Tibial artery (tissue), 4 donors: Measurements from ENCODE around the gene WDFY3.

Source experiments
- DNase-seq, 2 donors: peaks; one replicate each; pipeline ENCODE4 v3.0.0-alpha.2; 2019
- H3K27ac ChIP-seq, 2 donors: fragments of 200-600 bp; sonication (generic) in 1 of 2; 1 replicate in 1 of 2; 2 replicates in 1 of 2; pipeline ENCODE4 v1.5.1; 2018 to 2019; ENCODE audit warnings: mild to moderate bottlenecking in 1 of 2
- H3K27me3 ChIP-seq, 2 donors: fragments of 200-600 bp; sonication (generic) in 1 of 2; one replicate each; pipeline versions ENCODE4 v1.5.1 to v1.6.0; 2016 to 2019
- H3K36me3 ChIP-seq, 3 donors: fragments of 200-600 bp; sonication (generic) in 2 of 3; one replicate each; pipeline ENCODE4 v1.5.1; 2016 to 2019; ENCODE audit warnings: mild to moderate bottlenecking in 2 of 3
- H3K4me1 ChIP-seq, 4 donors: fragments of 200-600 bp; sonication (generic) in 2 of 4; 1 replicate in 3 of 4; 2 replicates in 1 of 4; pipeline ENCODE4 v1.5.1; 2016 to 2019
- H3K4me3 ChIP-seq, 2 donors: fragments of 200-600 bp; sonication (generic) in 1 of 2; 1 replicate in 1 of 2; 2 replicates in 1 of 2; pipeline ENCODE4 v1.5.1; 2018 to 2019; ENCODE audit warnings: mild to moderate bottlenecking in 2 of 2
- H3K9me3 ChIP-seq, 3 donors: fragments of 200-600 bp; sonication (generic) in 1 of 3; one replicate each; pipeline ENCODE4 v1.5.1; 2016 to 2019
- intact Hi-C: fragments of 100-400 bp; cut with DNase I; formaldehyde crosslinking; loops from one replicate; pipeline ENCODE4 v1.15.0; 2023; ENCODE audit warnings: low total_unique reads
- TF ChIP-seq, protein P1 (sequence below), 2 experiments: fragments of 200-600 bp in 1 of 2; fragments of 450-650 bp in 1 of 2; IDR thresholded peaks; one replicate each; pipeline ENCODE4 v1.5.1; 2017 to 2019; ENCODE audit warnings: antibody characterized with exemption in 2 of 2, mild to moderate bottlenecking in 1 of 2, moderate library complexity in 1 of 2

The WDFY3 gene

DNA sequence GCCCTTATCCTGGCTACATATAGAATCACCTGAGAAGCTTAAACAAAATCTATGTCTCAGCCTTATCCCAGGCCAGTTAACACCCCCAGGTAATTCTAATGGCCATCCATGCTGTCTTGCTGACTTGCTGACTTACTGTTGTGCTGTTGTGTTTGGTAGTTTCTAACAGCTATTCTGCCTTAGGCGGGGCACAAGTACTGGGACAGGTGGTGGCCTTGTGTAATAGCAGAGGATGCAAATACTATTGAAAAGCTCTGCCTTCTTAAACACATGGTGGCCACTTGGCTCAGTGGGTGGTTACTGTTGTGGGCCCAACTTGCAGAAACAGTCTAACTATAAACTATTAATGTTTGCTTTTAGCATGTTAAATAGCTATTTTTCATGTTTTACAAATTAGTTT is 327.3 kb downstream of the WDFY3 start:
- H3K4me1 ChIP-seq = no peaks in the 10 kb centered on the region
- no peak overlapping the region for H3K27ac ChIP-seq
- DNase-seq = no peak
- no peaks in the 10 kb centered on the region for H3K27me3 ChIP-seq
- no peaks in the 10 kb centered on the region for H3K9me3 ChIP-seq
- TF ChIP-seq, protein P1, sequence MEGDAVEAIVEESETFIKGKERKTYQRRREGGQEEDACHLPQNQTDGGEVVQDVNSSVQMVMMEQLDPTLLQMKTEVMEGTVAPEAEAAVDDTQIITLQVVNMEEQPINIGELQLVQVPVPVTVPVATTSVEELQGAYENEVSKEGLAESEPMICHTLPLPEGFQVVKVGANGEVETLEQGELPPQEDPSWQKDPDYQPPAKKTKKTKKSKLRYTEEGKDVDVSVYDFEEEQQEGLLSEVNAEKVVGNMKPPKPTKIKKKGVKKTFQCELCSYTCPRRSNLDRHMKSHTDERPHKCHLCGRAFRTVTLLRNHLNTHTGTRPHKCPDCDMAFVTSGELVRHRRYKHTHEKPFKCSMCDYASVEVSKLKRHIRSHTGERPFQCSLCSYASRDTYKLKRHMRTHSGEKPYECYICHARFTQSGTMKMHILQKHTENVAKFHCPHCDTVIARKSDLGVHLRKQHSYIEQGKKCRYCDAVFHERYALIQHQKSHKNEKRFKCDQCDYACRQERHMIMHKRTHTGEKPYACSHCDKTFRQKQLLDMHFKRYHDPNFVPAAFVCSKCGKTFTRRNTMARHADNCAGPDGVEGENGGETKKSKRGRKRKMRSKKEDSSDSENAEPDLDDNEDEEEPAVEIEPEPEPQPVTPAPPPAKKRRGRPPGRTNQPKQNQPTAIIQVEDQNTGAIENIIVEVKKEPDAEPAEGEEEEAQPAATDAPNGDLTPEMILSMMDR (IDR thresholded peaks at IDR 0.05) = no peak
- H3K4me3 ChIP-seq = no peak overlapping the region
- no peaks in the 10 kb centered on the region for H3K36me3 ChIP-seq
- intact Hi-C loops = no loop called here

DNA sequence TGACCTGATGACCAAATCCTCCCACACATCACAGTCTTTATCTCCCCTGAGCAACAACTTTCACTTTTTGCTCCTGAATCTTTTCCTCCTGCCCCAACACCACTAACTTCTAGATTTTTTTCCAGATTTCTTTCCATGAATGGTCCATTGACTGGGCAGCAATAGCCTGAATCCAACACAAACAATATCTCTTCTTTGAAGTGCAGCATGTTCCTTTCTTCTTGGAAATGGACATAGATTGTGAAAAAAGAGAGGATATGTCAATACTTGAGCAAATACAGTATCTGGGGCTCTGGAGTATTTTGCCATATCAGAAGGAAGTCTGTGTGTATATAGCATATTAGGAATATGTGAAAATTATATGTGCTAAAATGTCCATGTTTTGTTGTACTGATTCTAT is 328.4 kb downstream of the WDFY3 start:
- Histone ChIP-seq H3K4me3 (no peak overlapping the region), H3K9me3 (no peaks in the 10 kb centered on the region), H3K27me3 (no peaks in the 10 kb centered on the region), H3K4me1 (no peaks in the 10 kb centered on the region), H3K27ac (no peak overlapping the region), H3K36me3 (no peaks in the 10 kb centered on the region)
- no peak for DNase-seq
- intact Hi-C loops = no loop called here
- TF ChIP-seq, protein P1 (IDR thresholded peaks at IDR 0.05) = no peak

DNA sequence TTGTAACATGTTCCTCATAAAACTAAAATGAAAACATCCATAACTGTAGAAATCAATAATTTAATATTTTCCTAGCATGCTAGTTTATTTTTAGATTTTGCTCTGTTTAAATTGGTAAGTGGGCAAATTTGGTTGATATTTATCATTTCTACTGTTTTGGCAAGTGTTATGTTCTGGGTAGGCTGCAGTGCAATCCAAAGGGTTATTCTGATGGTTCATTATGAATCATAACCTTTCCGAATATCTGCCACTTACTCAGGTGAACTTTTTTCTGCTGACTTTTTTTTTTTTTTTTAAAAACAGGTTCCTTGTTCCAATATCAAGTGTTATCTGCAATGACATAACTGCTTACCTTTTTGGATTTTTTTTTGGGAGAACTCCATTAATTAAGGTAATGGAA is 331.5 kb downstream of the WDFY3 start:
- no peaks in the 10 kb centered on the region for H3K27me3 ChIP-seq
- intact Hi-C loops = no loop called here
- H3K36me3 ChIP-seq = no peaks in the 10 kb centered on the region
- no peak overlapping the region for H3K4me3 ChIP-seq
- no peak for DNase-seq
- no peaks in the 10 kb centered on the region for H3K9me3 ChIP-seq
- no peak overlapping the region for H3K27ac ChIP-seq
- TF ChIP-seq, protein P1 (IDR thresholded peaks at IDR 0.05) = no peak
- H3K4me1 ChIP-seq = no peaks in the 10 kb centered on the region

DNA sequence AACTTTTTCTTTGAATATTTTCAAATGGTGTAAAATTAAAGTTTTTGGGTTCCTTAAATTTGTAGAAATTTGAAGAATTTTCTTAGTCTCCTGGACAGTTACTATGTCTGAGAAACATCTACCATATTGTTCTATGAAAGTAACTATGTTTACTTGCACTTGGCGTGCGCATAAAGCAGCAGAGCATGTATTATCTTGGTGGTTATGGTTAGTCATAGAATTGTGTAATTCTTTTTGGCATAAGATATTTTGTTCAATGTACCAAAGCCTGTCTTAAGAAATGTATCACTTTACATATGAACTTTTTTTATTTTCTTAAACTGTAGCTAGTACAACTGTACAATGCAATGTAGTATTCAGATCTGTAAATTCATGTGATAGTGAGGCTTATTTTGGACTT is 334.4 kb downstream of the WDFY3 start:
- Histone ChIP-seq H3K4me3 (no peak overlapping the region), H3K9me3 (no peaks in the 10 kb centered on the region), H3K4me1 (no peaks in the 10 kb centered on the region), H3K36me3 (no peaks in the 10 kb centered on the region), H3K27me3 (no peaks in the 10 kb centered on the region), H3K27ac (no peak overlapping the region)
- TF ChIP-seq, protein P1 (IDR thresholded peaks at IDR 0.05) = no peak
- no peak for DNase-seq
- intact Hi-C loops = no loop called here

DNA sequence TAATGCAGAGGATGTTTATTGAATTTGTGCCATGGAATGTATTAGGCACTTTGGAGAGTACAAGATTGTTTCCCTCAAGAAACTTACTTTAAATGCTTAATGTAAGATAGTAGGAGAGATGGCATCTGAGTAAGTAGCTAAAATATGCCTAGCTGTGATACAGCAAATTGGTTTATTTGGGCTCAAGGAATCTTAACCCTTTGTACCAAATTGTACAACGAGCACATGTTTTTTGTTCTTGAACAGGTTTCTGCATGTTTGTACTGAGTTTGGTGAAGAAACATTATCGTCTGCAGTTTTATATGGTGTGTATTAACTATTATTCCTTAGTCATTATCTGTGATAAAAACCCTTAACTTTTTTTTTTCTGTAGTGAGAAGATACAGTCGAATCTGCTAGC is 334.9 kb downstream of the WDFY3 start:
- Histone ChIP-seq H3K36me3 (no peaks in the 10 kb centered on the region), H3K9me3 (no peaks in the 10 kb centered on the region), H3K27ac (no peak overlapping the region), H3K4me3 (no peak overlapping the region), H3K27me3 (no peaks in the 10 kb centered on the region), H3K4me1 (no peaks in the 10 kb centered on the region)
- no peak for DNase-seq
- TF ChIP-seq, protein P1 (IDR thresholded peaks at IDR 0.05) = no peak
- intact Hi-C loops = no loop called here

DNA sequence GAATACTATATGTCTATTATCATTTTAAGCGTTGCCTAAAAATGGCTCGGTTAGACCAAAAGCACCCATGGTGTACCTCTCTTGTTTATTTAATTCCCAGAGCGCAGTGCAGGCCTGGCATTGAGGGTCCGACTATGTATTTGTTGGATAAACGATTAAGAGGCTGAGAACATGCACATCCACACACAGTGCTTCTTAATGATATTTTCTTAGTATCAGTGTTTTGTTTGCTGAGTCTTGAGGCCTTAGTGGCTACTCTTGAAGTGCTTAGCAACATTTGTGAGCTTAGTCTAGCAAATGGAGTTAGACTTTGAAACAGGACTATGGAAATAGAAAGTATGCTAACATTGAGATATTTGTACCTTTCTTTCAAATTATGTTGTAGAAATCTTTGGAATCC is 339.8 kb downstream of the WDFY3 start:
- Histone ChIP-seq H3K9me3 (no peaks in the 10 kb centered on the region), H3K36me3 (no peaks in the 10 kb centered on the region), H3K27me3 (no peaks in the 10 kb centered on the region), H3K27ac (no peak overlapping the region), H3K4me3 (no peak overlapping the region), H3K4me1 (no peaks in the 10 kb centered on the region)
- intact Hi-C loops = no loop called here
- DNase-seq = no peak
- TF ChIP-seq, protein P1 (IDR thresholded peaks at IDR 0.05) = no peak
